EH (cell line): ENCODE results near the gene SLC9A8.

Experiments
- DNase-seq: peaks from one replicate; pipeline ENCODE4 v3.0.0-alpha.2; 2015; ENCODE audit warnings: low read depth

Gene SLC9A8

DNA sequence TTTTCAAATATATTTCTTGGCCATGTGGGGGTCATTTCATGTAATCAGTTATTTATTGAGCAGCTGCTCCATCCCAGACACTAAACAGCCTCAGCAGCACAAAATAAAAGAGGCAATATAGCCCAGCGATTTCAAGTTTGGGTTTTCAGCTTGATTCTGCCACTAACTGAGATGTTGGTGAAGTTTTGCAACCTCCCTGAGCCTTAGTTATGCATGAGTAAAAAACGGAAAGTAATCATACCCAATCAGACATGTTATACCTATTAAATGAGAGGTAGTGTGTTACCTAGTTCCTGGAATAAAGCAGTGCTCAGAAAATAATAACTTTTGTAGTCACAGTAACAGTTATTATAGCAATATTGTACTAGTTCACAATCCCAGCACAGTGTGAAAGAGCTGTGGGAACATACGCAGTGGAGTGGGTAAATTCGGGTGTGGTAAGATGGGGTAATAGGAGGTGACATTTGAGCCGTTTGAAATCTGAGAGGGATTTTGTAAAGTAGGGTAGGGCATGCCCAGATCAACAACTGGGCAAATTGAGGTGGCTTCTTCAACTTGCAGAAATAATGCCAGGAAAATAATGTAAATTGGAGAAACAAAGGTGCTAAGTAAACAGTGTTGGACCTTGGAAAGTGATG lies 1.5 kb downstream of the SLC9A8 start:
- no peak for DNase-seq

DNA sequence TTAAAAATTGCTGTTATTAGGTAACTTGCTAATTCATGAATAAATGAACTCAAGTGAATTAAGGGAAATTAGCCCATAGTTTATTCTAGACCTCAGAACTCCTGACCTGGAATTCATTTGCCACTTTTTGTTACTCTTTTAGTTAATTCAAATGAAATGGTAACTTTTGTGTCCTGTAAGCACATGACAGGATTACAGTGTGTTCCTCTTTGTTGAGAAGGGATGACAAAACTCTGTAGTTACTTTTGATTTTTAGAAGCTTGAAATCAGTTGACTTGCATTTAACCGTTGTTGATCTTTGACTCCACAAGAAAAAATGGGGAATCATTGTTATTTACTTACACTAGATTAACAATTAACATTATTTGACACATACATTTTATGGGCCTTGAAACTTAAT lies 6.2 kb downstream of the SLC9A8 start:
- DNase-seq = no peak

DNA sequence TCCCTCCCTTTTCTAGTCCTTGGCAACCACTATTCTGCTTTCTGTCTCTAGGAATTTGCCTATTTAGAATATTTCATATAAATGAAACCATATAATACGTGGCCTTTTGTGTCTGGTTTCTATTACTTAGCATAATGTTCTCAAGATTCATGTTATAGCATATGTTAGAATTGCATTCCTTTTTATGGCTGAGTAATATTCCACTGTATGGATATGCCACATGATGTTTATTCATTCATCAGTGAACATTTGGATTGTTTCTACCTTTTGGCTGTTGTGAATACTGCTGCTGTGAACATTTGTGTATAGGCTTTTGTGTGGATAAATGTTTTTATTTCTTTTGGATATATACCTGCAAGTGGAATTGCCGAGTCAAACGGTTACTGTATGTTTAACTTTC lies 7.1 kb downstream of the SLC9A8 start:
- no peak for DNase-seq

DNA sequence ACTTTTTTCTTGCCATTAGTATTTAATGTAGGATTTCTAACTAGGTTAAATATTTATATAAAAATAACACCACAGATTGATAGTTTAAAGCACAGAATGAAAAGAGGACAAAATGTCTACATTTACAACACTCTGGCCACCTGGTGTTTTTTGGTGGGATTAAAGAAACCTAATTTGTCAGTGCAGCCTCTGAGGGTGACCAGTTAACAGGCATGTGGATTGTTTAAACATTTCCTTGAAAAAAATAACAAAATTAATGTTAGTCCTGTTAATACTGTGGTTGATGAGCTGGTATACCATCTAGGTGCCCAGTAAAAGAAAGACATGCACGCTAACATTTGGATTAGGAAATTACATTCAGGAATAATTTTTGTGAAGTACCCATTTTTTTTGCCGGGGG lies 8.8 kb downstream of the SLC9A8 start:
- DNase-seq = no peak

DNA sequence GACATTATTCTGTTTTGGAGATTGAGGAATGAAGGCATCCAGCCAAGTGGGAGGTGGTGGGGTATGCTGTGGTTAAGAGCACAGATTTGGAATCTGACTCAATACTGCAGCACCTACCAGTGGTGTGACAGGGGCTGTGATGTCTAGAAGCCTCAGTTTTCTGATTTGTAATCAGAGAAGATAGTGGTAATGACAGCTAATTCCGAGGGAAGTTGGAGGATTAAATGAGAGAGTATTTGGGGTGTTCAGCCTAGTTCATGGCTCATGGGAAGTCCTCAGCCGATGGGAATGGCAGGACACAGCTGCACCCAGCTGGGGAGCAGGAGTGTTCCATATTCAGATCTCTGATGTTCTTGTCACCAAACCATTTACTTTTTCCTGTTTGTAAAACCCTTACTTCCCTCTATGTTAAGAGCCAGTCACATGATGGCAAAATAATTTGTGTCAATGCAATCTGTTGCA lies 9.3 kb downstream of the SLC9A8 start:
- DNase-seq = peak; percentile 81

DNA sequence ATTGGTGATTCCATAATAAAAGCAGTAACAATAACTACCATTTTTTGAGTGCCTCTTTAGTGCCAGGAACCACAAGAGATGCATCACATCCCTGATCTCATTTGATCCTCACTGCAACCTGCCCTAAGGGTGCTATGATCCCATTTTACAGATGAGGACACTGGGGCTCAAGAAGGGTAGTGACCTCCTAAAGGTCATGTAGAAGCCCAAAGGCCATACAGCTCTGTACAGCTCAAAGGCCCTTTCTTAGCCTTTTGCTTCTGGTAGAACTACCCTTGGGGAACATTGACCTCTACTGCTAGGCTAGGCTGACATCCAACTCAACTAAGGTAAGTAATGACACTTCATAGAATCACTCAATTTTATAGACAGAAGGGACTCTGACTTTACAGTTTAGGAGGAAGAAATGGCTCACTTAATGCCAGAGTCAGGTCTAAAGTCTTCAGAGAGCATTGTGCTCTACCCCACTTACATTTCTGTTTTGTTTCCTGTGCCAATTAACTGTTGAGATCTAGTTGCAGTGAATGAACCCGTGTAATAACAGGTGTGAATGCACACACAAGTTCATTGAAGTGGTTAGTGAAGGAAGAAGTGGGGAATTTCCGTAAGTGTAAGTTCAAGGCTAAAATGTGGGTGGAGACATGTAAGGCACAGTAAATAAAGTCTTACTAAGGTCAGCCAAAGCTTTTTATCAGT lies 10.7 kb downstream of the SLC9A8 start:
- no peak for DNase-seq

DNA sequence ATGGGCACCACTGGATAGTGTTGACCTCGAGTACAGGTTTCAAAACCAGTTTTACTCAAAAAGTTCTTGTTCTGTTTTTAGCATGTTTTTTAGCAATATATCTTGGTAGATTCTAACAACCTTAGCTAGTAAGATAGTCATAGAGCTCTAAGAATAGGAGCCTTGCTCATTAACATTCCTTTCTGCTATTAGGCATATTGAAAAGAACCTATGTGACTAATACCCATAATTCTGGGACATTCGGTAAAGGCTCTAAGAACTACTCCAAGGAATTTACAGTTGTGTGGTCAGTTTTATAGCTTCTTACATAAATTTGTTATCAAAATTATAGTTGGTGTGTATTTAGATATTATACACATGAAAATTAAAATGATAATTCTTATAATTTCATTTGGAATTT lies 11.6 kb downstream of the SLC9A8 start:
- DNase-seq = peak; percentile 72

DNA sequence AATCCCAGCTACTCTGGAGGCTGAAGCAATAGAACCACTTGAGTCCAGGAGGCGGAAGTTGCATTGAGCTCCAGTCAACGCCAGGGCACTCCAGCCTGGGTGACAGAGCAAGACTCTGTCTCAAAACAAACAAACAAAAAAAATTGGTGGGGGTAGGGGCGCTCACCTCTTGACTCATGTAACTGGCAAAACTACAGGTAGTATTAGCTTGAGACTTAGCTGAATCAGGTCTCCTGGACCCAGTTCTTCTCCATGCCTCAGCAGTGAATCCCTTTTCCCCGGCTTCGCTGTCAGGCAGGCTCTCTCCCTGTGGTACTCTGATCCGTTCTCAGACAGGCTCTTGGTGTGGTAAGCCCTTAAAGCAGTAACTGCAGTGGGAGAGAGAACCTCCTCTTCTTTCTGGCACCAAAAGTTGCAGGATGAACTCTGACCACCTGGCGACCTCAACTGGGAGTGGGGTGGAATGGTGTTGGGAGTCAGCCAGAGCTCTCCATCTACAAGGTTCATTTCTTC lies 12.9 kb downstream of the SLC9A8 start:
- no peak for DNase-seq

DNA sequence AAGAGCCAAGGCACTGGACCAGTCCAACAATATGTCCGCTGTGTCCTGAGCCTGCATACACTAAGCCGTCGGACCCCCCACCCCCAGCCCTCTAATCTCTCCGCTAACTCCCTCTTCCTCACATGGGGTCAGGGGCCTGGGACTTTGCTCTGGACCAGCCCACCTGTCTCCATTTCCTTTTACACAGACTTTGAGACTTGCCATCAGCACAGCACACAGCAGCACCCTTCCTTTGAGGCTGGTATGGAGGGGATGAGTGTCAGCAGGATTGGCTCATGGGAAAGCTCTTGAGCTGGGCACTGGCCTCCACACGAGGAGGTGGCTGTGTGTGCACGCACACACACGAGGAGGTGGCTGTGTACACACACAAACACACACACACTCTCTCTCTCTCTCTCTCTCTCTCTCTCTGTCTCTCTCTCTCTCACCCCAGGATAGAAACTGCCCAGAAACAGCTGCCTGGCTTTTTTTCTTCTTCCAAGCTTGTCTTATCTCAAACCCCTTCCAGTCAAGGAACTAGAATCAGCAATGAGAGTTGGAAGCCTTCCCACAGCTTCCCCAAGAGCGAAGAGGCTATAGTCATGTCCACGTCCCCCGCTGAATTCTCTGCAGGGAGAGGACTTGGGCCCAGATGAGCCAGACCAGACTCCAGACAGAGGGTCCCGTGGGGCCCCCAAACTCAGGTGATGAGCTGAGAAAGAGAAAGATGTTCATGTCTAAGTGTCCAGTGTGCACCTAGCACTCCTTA lies 18.6 kb downstream of the SLC9A8 start:
- DNase-seq = no peak

DNA sequence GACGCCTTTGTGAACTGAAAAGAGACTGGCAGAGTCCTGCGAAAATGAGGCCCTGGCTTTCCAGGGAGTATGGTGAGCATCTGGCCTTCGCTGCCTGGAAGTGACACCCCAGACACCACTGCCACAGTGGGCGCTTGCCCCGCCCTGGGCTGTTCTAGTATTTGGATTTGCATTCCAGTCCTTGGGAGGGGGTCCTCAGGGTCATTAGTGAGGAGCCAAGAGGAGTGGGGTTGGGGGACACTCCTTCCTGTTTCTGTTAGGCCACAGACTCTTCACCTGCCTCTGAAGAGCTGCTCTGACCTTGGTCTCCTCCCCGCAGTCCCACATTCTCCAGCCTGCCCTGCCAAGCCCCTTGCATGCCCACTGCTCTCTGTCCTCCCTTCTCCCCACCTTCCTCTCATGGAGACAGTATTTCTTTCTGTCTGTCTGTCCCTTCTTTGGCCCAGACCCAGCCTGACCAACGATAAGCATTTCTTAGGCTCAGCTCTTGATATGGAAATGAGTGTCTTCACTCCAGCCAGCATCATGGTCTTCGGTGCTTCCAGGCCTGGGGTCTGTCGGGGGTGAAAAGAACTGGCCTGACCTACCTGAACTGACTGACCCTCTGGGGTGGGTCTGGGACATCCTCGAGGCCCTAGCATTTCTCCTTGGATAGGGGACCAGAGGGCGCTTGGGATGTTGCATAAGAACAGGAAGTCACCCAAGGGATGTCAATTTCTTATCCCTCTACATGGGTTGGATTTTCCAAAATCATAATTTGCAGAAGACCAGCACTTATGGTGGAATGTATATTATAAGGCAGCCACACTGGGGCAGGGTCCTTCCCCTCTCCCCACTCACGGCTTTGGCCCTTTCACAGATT lies 19.4 kb downstream of the SLC9A8 start:
- DNase-seq = no peak

DNA sequence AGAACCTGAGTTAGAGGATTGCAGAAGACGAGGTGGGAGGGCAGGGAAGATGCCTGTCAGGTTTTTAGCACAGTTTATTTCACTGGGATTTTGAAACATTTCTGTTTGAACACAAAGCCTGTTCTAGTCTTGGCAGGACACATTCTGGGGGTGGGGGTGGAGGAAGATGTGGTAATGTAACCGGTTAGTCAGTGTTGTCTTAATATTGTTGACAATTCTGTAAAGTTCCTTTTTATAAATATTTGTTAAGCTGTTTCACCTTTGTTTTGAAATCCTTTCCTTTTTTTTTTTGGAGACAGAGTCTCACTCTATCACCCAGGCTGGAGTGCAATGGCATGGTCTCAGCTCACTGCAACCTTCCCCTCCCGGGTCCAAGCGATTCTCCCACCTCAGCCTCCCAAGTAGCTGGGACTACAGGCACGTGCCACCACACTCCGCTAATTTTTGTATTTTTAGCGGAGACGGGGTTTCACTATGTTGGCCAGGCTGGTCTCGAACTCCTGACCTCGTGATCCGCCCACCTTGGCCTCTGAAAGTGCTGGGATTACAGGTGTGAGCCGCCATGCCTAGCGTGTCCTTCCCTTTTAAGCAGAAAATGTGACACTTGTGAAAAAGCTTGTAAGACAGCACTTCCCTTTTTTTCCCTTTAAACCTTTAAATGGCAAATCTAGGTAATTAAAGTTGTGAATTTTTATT lies 20.2 kb downstream of the SLC9A8 start:
- DNase-seq = no peak

DNA sequence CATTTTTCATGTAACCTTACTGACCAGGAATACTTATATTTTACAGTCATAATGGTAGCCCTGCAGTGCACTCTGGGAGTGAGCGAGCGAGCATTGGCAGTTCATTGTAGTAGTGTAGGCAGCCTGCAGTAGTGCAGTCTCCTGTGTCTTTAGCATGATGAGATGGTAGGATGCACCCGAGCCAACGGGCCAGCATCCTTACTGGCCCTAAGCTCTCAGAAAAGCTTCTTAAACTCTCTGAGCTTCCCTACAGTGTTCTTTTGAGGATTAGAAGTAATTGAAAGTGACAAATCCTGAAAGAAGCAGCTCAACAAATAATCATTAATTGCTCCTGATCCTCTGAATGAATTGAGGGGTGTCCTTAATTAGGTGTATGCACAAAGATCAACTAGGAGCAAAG lies 20.9 kb downstream of the SLC9A8 start:
- no peak for DNase-seq

DNA sequence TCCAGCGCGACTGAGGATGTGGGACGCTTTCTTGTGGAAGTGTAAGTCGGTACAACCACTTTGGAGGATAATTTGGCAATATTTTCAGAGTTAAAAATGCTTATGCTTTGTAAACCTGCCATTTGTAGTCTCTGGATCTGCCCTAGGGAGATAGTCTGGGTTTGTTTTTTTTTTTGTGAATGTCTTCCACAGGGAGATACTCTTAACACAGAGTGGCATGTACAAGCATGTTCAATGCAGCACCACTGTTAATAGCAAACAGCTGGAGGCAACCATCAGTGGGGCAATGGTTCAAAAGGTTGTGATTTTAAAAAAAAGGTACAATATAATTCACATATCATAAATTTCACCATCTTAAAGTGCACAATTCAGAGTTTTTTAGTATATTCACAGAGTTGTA lies 22.4 kb downstream of the SLC9A8 start:
- DNase-seq = no peak

DNA sequence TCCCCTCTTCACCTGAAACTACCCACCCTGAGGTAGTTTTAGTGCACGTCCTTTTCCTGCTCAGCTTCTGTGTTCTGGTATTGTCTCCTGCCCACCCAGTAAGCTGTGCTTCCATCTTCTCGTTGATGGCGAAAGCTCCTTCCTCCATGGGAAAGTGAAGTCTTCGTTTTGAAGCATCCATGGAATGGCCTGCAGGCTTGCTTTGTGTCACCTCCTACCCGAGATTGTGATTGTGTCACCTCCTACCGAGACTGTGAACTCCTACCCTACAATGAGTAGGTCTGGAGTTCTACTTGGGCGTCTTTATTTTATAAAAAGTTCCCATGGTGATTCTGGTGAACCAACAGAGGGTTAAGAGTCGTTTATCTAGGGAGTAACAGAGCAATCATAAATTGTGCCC lies 25.9 kb downstream of the SLC9A8 start:
- no peak for DNase-seq

DNA sequence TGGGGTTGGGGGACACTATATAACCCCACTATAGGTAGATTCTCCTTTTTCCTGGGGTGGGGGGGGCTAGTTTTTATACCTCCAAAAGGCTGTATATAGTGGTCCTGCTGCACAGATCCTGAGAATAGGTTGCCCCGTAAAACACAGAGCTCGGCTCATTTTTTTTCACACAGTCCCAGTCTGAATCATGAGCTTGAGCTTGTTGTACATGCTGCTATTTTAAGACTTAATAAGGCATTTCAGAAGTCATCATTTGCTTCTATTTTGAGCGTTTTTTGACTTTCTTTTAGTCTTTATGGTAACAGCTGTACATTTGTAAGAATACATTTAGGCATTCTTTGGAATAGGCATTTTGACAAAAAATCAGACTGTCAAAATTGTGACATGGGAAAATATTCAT lies 30.5 kb downstream of the SLC9A8 start:
- DNase-seq = peak; percentile 48

DNA sequence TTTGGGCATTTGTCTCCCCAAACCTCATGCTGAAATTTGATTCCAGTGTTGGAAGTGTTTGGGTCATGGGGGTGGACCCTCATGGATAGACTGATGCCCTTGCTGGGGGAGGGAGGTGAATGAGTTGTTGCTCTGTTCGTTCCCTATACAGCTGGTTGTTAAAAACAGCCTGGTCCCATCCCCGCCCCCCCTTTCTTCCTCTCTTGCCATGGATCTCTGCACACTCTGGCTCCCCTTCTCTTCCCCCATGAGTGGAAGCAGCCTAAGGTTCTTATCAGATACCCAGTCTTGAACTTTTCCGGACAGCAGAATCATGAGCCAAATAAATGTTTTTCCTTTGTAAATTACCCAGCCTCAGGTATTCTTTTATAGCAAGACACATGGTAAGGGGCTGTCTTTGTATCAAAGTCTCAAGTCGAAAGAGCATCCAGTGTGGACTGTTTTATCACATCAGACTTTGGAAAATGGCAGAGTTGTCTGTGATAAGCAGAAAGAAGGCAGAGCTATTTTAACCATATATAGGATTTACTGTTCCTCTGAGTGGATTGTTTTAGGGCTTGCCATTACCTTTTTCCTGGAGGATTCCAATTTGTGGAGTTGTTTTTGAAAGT lies 31.2 kb downstream of the SLC9A8 start:
- no peak for DNase-seq

DNA sequence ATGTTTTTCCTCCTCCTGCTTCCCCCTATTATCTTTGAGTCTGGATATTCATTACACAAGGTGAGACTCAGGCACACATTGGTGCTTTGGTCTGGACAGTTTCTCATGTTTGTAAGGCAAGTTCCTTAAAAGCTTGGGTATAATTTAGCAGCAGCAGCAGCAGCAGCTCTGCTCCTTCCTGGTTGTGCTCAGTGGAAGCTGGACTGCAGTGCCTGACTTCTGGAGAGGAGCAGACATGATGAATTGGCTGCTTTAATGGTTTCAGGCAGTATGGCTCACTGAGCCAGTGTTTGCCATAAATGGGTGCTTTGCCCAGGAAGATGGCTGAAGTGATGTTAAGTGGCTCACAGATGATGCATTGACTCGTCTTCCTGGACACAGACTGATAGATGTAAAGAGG lies 32.4 kb downstream of the SLC9A8 start:
- no peak for DNase-seq

DNA sequence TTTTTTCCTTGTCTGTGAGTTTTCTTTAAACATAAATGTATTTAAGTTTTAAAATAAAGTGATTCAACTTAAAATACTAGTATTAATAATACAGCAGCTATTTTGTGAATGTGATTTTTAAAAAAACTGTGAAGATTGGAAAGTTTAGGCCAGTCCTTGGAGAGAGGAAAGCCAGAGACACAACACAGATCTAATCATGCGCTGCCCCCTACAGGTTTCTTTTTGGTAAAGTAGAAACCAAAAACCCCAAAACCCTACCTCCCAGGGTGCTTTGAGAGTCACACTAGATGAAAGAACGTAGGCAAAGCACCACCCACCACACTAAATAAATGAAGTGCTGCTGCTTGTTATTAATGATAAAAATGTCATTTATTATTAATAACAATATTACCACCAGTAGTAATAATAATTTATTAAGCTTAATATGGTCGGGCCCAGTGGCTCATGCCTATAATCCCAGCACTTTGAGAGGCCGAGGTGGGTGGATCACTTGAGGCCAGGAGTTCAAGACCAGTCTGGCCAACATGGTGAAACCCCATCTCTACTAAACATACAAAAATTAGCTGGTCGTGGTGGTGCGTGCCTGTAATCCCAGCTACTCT lies 33.7 kb downstream of the SLC9A8 start:
- DNase-seq = peak; percentile 67

DNA sequence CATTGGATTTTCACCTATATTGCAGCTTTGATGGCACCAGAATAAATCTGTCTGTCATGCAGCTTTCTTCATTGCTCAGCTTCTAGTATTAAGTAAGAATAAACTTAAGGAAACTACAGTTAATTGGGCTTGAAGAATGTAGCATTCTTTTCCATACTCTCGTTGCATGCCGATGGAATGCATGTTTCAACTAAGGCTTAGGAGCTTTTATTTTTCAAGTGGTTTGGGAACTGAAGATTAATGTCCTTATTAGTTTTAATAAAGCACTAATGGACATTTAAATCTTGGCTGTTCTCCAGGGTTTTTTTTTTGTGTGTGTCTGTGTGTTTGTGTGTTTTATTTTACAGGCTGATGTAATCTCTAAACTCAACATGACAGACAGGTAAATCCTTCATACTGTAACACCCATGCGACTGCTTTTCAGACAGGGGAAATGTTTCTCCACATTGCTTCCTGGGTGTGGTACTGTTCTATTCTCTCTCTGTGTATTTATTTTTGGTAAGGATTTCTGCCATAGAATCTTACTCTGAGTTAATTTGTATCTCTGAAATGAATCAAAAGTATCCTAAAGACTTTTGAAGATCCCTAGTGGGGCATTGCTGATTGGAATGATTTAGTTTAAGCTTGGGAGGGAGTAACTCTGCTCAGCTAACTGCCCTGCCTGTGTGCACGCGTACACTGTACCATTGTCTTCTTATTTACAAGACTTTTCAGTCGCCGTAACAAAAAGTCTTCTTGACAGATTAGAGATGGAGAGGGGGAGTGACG lies 38.0 kb downstream of the SLC9A8 start:
- peak; percentile 62 for DNase-seq

DNA sequence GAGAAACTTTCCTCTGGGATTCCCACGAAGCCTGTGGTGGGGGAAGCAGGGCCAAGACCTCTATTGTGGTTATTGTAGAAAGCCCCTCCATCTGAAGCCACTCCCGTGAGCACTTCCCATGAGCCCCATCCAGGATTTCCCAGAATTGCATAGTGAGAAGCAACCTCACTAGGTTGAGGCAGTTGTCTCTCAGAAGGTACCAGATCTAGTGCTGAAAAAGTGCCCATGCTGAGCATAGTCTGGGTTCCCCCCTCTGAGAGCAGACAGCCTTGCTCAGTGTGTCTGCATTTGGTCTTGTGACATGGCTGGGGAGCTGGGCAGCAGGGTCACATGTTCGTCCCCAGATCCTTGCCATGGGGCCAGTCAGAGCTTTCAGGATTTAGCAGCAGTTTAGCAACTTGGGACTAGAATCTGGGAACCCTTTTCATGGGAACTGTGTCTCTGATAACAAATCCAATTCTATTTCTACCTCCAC lies 38.6 kb downstream of the SLC9A8 start:
- no peak for DNase-seq
